Calu3 (cell line): Measurements from ENCODE around the gene AMFR. TPM values are rescaled to one million over a fixed set of nuclear protein-coding genes. Genes with fewer than 3 reads are reported as not detected.

Experiments
- BruUV-seq: library from RNA; stranded (reverse); fragments of 400-500 nt; replicated peaks from 2 replicates; lab custom pipeline; 2021; lab: Mats Ljungman, UMichigan
- CTCF ChIA-PET: fragments of 300-600 bp; sonication (Branson Sonifier 250); formaldehyde crosslinking; loops from one replicate; lab custom pipeline; 2022; ENCODE audit warnings: antibody characterized with exemption; lab: Charles Lee
- DNase-seq: peaks from one replicate; pipeline ENCODE4 v3.0.0; 2022
- H3K27ac Mint-ChIP-seq: one replicate; pipeline ENCODE4 v1.8.0; 2022; ENCODE audit warnings: mixed read lengths; ENCODE audit not compliant: unreplicated experiment
- H3K27me3 Mint-ChIP-seq: one replicate; pipeline ENCODE4 v1.8.0; 2022; ENCODE audit warnings: mixed read lengths; ENCODE audit not compliant: unreplicated experiment
- H3K36me3 Mint-ChIP-seq: one replicate; pipeline ENCODE4 v1.8.0; 2022; ENCODE audit warnings: mild to moderate bottlenecking, moderate library complexity, mixed read lengths; ENCODE audit not compliant: insufficient read depth, unreplicated experiment
- H3K4me1 Mint-ChIP-seq: one replicate; pipeline ENCODE4 v1.8.0; 2022; ENCODE audit warnings: mild to moderate bottlenecking, low read depth, mixed read lengths; ENCODE audit not compliant: unreplicated experiment
- H3K4me3 Mint-ChIP-seq: one replicate; pipeline ENCODE4 v1.8.0; 2022; ENCODE audit warnings: mild to moderate bottlenecking, low read depth, moderate library complexity, mixed read lengths; ENCODE audit not compliant: unreplicated experiment
- H3K9me3 Mint-ChIP-seq: one replicate; pipeline ENCODE4 v1.8.0; 2022; ENCODE audit warnings: low read depth, mixed read lengths; ENCODE audit not compliant: unreplicated experiment
- intact Hi-C: fragments of 100-400 bp; cut with micrococcal nuclease; formaldehyde crosslinking; loops from one replicate; pipeline ENCODE4 v1.10.0; 2022; ENCODE audit not compliant: unreplicated experiment
- total RNA-seq: library from RNA; stranded (reverse); gene quantifications from 2 replicates; pipeline ENCODE4 v1.2.3, GENCODE V29; 2022
- TF ChIP-seq, protein P1 (sequence below): fragments of 200-600 bp; IDR thresholded peaks from one replicate; pipeline ENCODE4 v1.8.0; 2022; ENCODE audit warnings: antibody characterized with exemption; ENCODE audit not compliant: unreplicated experiment

Gene AMFR
- total RNA-seq, 1 experiment from 2014 or later: 116 TPM

DNA sequence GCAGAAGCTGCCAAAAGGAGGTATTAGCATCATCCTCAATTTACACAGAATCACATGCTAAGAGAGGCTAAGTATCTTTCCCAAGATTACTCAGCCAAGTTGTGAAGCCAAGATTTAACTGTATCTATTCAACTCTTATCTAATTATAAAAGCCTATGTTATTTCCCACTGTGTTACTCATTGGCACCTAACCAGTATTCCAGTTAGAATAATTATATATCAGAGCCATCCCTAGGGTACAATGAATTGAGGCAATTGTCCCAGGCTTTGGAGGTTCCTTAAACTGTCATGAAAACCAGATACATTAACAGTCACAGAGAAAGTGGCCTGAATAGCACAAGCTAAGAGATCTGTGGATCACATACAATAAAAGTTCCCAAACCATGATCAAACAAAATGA, 10.9 kb upstream of the AMFR start:
- no peak overlapping the region for H3K27ac Mint-ChIP-seq
- BruUV-seq: no TSS peak
- no peaks in the 10 kb centered on the region for H3K9me3 Mint-ChIP-seq
- TF ChIP-seq, protein P1, sequence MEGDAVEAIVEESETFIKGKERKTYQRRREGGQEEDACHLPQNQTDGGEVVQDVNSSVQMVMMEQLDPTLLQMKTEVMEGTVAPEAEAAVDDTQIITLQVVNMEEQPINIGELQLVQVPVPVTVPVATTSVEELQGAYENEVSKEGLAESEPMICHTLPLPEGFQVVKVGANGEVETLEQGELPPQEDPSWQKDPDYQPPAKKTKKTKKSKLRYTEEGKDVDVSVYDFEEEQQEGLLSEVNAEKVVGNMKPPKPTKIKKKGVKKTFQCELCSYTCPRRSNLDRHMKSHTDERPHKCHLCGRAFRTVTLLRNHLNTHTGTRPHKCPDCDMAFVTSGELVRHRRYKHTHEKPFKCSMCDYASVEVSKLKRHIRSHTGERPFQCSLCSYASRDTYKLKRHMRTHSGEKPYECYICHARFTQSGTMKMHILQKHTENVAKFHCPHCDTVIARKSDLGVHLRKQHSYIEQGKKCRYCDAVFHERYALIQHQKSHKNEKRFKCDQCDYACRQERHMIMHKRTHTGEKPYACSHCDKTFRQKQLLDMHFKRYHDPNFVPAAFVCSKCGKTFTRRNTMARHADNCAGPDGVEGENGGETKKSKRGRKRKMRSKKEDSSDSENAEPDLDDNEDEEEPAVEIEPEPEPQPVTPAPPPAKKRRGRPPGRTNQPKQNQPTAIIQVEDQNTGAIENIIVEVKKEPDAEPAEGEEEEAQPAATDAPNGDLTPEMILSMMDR: no peak
- intact Hi-C loops: no loop called here
- H3K27me3 Mint-ChIP-seq: no peaks in the 10 kb centered on the region
- no peak overlapping the region for H3K4me3 Mint-ChIP-seq
- H3K4me1 Mint-ChIP-seq: peaks cover 11% of the 10 kb centered on the region
- H3K36me3 Mint-ChIP-seq: peaks cover 55% of the 10 kb centered on the region
- CTCF ChIA-PET: no interaction called here
- DNase-seq: no peak

DNA sequence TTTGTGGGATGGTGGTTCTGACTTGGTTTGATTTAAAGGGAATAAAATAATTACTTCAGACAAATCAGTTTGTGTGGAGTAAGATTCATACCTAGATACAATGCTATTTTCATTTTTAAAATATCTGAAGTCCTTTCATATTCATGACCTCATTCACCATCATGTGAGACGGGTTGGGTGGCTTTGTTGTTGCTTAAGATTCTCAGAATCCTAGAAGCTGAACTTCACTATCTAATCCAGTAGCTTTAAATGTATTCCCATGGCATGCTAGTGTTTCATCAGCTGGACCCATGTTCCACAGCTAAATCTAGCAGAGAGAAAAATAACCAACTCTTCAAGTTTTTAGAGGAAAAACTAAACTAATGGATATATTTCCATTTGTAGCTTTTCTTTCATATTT, 2.7 kb upstream of the AMFR start:
- Mint-ChIP-seq H3K27ac (no peak overlapping the region), H3K4me3 (no peak overlapping the region), H3K9me3 (no peaks in the 10 kb centered on the region), H3K27me3 (no peaks in the 10 kb centered on the region), H3K4me1 (peaks cover 14% of the 10 kb centered on the region), H3K36me3 (peaks cover 42% of the 10 kb centered on the region)
- CTCF ChIA-PET: no interaction called here
- DNase-seq: no peak
- TF ChIP-seq, protein P1: no peak
- no TSS peak for BruUV-seq
- intact Hi-C loops: no loop called here

DNA sequence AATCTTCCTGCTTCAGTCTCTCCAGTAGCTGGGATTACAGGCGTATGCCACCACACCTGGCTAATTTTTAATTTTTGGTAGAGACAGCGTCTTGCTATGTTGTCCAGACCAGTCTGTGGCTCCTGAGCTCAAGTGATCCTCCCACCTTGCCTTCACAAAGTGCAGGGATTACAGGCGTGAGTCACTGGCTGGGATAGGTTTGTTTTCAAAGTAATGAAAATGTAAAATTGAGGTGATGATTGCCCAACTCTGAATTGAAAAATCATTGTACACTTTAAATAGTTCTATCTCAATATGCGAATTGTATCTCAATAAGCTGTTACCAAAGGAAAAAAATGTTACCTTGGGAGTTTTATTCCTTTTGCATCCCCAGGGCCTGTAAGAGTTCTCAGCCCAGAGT, 1.2 kb upstream of the AMFR start:
- Mint-ChIP-seq H3K27me3 (no peaks in the 10 kb centered on the region), H3K27ac (peak overlapping the region; percentile 12), H3K36me3 (peaks cover 31% of the 10 kb centered on the region), H3K9me3 (no peaks in the 10 kb centered on the region), H3K4me1 (peaks cover 29% of the 10 kb centered on the region), H3K4me3 (peak overlapping the region; percentile 94)
- no TSS peak for BruUV-seq
- TF ChIP-seq, protein P1: no peak
- CTCF ChIA-PET: interaction anchor here (0.8 to 0.9 kb wide), 2 partner anchors 17 to 44 kb away, joined by 4 read pairs; no protein-coding TSS in a partner anchor
- intact Hi-C loops: no loop called here
- DNase-seq: peak; percentile 36

DNA sequence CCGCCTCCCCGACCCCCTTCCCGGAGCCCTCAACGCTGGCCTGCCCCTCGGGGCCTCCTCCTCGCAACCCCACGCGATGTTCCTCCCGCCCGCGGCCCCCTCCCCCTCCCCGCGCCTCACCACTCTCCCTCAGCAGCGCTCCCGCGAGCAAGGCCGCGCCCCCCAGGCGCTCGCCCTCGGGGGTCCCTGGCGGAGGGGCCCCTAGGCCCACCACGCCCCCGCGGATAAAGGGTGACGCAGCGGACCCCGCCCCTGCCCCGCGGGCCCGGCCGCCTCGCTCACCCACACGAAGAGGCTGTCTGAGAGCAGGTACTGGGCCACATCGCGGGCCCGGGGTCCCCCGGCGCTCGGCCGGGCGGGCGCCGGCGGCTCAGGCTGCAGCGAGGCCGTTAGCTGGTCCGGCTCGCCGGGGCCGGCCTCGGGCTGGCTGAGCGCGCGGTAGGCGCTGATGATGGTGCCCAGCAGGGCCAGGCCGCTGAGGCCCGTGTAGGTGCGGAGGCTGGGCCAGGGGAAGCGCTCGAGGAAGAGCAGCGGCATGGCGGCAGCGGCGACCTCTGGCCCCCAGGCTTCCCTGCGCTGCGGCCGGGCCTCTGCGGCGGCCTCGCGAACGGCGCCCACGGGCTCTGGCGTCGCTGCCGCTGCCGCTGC, 430 bp downstream of the AMFR start:
- TF ChIP-seq, protein P1: no peak
- no peaks in the 10 kb centered on the region for H3K9me3 Mint-ChIP-seq
- intact Hi-C loops: loop anchor here (5.0 kb wide), 1 partner anchor 53 kb away; no protein-coding TSS in a partner anchor
- CTCF ChIA-PET: no interaction called here
- peaks cover 21% of the 10 kb centered on the region for H3K36me3 Mint-ChIP-seq
- H3K4me1 Mint-ChIP-seq: peaks cover 44% of the 10 kb centered on the region
- H3K27ac Mint-ChIP-seq: peak overlapping the region; percentile 87
- no peaks in the 10 kb centered on the region for H3K27me3 Mint-ChIP-seq
- BruUV-seq: no TSS peak
- peak; percentile 40 for DNase-seq
- H3K4me3 Mint-ChIP-seq: peak overlapping the region; percentile 94
